Measurements from ENCODE around the gene FAM107B.
"Not testable (repeated sequence)": the region's sequence is repeated elsewhere in the genome, so short reads cannot be mapped to it uniquely, and the experiment has no call there.

FAM107B gene

DNA sequence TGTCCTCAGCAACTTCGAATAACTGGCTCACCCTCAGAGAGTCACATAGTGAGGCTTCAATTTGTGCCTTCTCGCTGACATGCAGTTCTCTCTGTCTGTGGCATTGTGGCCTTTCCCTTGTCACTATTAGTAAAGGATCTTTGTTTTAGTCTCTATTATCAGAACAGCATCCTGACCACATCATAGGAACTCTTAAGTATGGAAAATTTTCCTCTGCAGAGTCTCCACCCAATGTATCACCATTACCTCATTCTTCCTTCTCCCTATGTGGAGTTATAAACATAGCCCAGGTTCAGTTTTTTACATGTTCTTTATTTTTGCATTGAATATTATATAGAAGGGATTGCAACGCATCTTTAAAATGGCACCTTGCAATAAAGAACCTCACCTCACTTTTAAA lies 112.9 kb downstream of the FAM107B start:
- Histone ChIP-seq H3K4me1 (ENCODE audit: control insufficient read depth, insufficient read depth, low read length) (0 out of 2 replicates have a peak, but pooled peaks cover 3% of the 10 kb centered on the region), H3K27ac (ENCODE audit: extremely low read depth, low read depth, low read length) (no peak overlapping the region), H3K4me3 (ENCODE audit: low read depth, low read length) (no peak overlapping the region), H3K9me3 (ENCODE audit: control insufficient read depth, insufficient read depth, low read depth, low read length) (no peaks in the 10 kb centered on the region), H3K36me3 (ENCODE audit: control insufficient read depth in 2 of 2, insufficient read depth in 1 of 2, low read length in 2 of 2) (no peaks in the 10 kb centered on the region)
- POLR2A ChIA-PET: no interaction called here
- CTCF ChIA-PET: interaction anchor here (0.6 kb wide), 1 partner anchor 24 kb away, joined by 3 read pairs; no protein-coding TSS in a partner anchor
- no peak for TF ChIP-seq TRIM28 (IDR thresholded peaks at IDR 0.05; ENCODE audit: borderline replicate concordance, low read length)
- TF ChIP-seq ZBTB49 (tag by site-specific recombination; IDR thresholded peaks at IDR 0.05; ENCODE audit: low read depth): no peak
- no peak for TF ChIP-seq ZNF404 (tag by site-specific recombination; IDR thresholded peaks at IDR 0.05)
- TF ChIP-seq ZNF791 (tag by site-specific recombination; IDR thresholded peaks at IDR 0.05): no peak

- Histone ChIP-seq H3K4me1 (ENCODE audit: control insufficient read depth, insufficient read depth, low read length) (0 out of 2 replicates have a peak, but pooled peaks cover 3% of the 10 kb centered on the region), H3K4me3 (ENCODE audit: low read depth, low read length) (no peak overlapping the region), H3K36me3 (ENCODE audit: control insufficient read depth in 2 of 2, insufficient read depth in 1 of 2, low read length in 2 of 2) (no peaks in the 10 kb centered on the region), H3K27ac (ENCODE audit: extremely low read depth, low read depth, low read length) (no peak overlapping the region), H3K9me3 (ENCODE audit: control insufficient read depth, insufficient read depth, low read depth, low read length) (no peaks in the 10 kb centered on the region)
- TF ChIP-seq ZNF214 (tag by site-specific recombination; IDR thresholded peaks at IDR 0.05; ENCODE audit: borderline replicate concordance) (no peak), KLF10 (tag by site-specific recombination; IDR thresholded peaks at IDR 0.05) (no peak), SALL2 (tag by site-specific recombination; IDR thresholded peaks at IDR 0.05; ENCODE audit: borderline replicate concordance) (no peak)
- TF ChIP-seq, protein P1, sequence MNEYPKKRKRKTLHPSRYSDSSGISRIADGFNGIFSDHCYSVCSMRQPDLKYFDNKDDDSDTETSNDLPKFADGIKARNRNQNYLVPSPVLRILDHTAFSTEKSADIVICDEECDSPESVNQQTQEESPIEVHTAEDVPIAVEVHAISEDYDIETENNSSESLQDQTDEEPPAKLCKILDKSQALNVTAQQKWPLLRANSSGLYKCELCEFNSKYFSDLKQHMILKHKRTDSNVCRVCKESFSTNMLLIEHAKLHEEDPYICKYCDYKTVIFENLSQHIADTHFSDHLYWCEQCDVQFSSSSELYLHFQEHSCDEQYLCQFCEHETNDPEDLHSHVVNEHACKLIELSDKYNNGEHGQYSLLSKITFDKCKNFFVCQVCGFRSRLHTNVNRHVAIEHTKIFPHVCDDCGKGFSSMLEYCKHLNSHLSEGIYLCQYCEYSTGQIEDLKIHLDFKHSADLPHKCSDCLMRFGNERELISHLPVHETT (tag by site-specific recombination; IDR thresholded peaks at IDR 0.05): no peak
- TF ChIP-seq, protein P2, sequence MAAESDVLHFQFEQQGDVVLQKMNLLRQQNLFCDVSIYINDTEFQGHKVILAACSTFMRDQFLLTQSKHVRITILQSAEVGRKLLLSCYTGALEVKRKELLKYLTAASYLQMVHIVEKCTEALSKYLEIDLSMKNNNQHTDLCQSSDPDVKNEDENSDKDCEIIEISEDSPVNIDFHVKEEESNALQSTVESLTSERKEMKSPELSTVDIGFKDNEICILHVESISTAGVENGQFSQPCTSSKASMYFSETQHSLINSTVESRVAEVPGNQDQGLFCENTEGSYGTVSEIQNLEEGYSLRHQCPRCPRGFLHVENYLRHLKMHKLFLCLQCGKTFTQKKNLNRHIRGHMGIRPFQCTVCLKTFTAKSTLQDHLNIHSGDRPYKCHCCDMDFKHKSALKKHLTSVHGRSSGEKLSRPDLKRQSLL (tag by site-specific recombination; IDR thresholded peaks at IDR 0.05): no peak
- ChIA-PET POLR2A (no interaction called here), CTCF (no interaction called here)
Measured at GRCh38 chr10:14660831-14661230, 113.9 kb downstream of the FAM107B start.

GRCh38 chr10:14659626-14660196 lies 115.0 kb downstream of the FAM107B start:
- CTCF ChIA-PET: no interaction called here
- no peak overlapping the region for H3K4me3 ChIP-seq (ENCODE audit: low read depth, low read length)
- H3K27ac ChIP-seq (ENCODE audit: extremely low read depth, low read depth, low read length): no peak overlapping the region
- no peak for TF ChIP-seq GLIS2 (tag by site-specific recombination; IDR thresholded peaks at IDR 0.05)
- no peak for TF ChIP-seq ZNF514 (tag by site-specific recombination; IDR thresholded peaks at IDR 0.05)
- TF ChIP-seq, protein P3, sequence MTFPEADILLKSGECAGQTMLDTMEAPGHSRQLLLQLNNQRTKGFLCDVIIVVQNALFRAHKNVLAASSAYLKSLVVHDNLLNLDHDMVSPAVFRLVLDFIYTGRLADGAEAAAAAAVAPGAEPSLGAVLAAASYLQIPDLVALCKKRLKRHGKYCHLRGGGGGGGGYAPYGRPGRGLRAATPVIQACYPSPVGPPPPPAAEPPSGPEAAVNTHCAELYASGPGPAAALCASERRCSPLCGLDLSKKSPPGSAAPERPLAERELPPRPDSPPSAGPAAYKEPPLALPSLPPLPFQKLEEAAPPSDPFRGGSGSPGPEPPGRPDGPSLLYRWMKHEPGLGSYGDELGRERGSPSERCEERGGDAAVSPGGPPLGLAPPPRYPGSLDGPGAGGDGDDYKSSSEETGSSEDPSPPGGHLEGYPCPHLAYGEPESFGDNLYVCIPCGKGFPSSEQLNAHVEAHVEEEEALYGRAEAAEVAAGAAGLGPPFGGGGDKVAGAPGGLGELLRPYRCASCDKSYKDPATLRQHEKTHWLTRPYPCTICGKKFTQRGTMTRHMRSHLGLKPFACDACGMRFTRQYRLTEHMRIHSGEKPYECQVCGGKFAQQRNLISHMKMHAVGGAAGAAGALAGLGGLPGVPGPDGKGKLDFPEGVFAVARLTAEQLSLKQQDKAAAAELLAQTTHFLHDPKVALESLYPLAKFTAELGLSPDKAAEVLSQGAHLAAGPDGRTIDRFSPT (tag by site-specific recombination; IDR thresholded peaks at IDR 0.05): no peak
- no peak for TF ChIP-seq ZNF747 (tag by site-specific recombination; IDR thresholded peaks at IDR 0.05)
- H3K4me1 ChIP-seq (ENCODE audit: control insufficient read depth, insufficient read depth, low read length): no peaks in the 10 kb centered on the region
- H3K9me3 ChIP-seq (ENCODE audit: control insufficient read depth, insufficient read depth, low read depth, low read length): no peaks in the 10 kb centered on the region
- no peaks in the 10 kb centered on the region for H3K36me3 ChIP-seq (ENCODE audit: control insufficient read depth in 2 of 2, insufficient read depth in 1 of 2, low read length in 2 of 2)
- POLR2A ChIA-PET: no interaction called here

DNA sequence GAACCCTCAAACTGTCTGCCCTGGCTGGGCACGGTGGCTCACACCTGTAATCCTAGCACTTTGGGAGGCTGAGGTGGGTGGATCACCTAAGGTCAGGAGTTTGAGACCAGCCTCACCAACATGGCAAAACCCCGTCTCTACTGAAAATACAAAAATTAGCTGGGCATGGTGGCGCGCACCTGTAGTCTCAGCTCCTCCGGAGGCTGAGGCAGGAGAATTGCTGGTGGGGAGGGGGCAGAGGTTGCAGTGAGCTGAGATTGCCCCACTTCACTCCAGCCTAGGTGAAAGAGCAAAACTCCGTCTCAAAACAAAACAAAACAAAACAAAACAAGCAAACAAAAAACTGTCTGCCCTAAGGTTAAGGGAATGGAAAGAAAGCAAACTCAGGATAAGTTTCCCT lies 115.6 kb downstream of the FAM107B start:
- H3K36me3 ChIP-seq (ENCODE audit: control insufficient read depth in 2 of 2, insufficient read depth in 1 of 2, low read length in 2 of 2); H3K27ac ChIP-seq (ENCODE audit: extremely low read depth, low read depth, low read length); POLR2A ChIA-PET; CTCF ChIA-PET; H3K9me3 ChIP-seq (ENCODE audit: control insufficient read depth, insufficient read depth, low read depth, low read length); H3K4me3 ChIP-seq (ENCODE audit: low read depth, low read length); H3K4me1 ChIP-seq (ENCODE audit: control insufficient read depth, insufficient read depth, low read length): not testable (repeated sequence)

All from HEK293 (cell line).